GM19193 (cell line): ENCODE measurements around the gene DTX3.

ENCODE experiments used
- POLR2A ChIP-seq: IDR thresholded peaks from 4 replicates; pipeline ENCODE4 v1.6.1; 2011; ENCODE audit not compliant: insufficient read depth, insufficient read length; ENCODE audit errors: extremely low read depth

DTX3 gene

DNA sequence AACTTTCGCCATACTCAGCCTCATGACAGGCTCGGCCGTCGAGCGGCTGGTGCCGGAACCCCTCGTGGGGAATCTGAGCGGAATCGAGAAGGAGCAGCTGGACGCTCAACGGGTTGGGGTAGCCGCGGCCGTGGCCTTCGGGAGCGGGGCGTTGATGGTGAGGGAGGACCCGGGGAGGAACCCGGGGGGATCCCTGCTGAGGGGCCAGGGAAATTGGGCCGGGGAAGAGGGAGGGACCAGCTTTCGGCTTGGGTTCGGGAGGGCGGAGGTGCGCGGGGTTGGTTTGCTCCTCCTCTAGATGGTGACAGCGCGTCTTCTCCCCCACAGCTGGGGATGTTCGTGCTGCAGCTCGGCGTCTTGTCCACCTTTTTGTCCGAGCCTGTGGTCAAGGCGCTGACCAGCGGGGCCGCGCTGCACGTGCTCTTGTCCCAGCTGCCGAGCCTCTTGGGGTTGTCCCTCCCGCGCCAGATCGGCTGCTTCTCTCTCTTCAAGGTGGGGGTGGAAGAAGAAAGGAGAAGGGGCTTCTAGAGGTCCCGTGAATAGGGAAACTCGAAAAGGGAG, 16.4 kb downstream of the DTX3 start:
- no peak for TF ChIP-seq POLR2A

- TF ChIP-seq POLR2A, result no peak
These were observed 17.1 kb downstream of the DTX3 start for GRCh38 chr12:57621497-57622292.

DNA sequence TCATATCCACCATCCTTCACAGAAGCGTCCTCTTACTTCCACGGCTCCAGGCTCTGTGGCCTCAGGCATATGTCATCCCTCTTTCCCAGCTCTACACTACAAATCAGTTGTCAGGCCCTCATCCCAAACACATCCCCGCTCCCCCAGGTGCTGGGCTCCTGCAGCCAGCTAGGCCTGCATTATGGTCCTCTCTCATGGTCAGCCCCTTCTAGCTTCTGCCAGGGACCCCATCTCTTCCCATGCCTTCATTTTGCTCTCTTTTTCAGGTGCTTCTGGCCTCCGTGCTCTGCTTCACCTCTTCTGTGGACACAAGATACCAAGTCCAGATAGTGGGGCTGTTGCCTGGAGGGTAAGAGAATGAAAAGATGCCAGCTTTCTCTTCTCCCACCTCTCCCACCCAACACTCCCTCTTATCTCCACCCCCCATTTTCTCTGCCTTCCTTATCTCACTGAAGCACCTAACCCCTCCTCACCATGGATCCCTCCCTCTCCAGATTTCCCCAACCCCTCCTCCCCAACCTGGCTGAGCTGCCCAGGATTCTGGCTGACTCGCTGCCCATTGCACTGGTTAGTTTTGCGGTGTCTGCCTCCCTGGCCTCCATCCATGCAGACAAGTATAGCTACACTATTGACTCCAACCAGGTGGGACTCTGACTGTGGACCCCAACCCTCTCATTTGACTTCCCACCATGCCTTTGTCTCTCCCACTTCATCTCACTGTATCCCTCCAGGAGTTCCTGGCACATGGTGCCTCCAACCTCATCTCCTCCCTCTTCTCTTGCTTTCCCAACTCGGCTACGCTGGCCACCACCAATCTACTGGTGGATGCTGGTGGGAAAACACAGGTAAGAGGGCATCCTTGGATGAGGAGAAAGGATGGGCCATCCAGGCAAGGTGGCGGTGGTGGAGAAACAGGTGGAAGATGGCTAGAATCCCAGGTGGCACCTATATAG, 17.9 kb downstream of the DTX3 start:
- TF ChIP-seq POLR2A, result no peak

GRCh38 chr12:57623385-57623784, 18.8 kb downstream of the DTX3 start:
- no peak for TF ChIP-seq POLR2A

- no peak for TF ChIP-seq POLR2A
These were observed 19.3 kb downstream of the DTX3 start for GRCh38 chr12:57623811-57624390.

GRCh38 chr12:57624441-57625220, 20.0 kb downstream of the DTX3 start:
- TF ChIP-seq POLR2A, result no peak

DNA sequence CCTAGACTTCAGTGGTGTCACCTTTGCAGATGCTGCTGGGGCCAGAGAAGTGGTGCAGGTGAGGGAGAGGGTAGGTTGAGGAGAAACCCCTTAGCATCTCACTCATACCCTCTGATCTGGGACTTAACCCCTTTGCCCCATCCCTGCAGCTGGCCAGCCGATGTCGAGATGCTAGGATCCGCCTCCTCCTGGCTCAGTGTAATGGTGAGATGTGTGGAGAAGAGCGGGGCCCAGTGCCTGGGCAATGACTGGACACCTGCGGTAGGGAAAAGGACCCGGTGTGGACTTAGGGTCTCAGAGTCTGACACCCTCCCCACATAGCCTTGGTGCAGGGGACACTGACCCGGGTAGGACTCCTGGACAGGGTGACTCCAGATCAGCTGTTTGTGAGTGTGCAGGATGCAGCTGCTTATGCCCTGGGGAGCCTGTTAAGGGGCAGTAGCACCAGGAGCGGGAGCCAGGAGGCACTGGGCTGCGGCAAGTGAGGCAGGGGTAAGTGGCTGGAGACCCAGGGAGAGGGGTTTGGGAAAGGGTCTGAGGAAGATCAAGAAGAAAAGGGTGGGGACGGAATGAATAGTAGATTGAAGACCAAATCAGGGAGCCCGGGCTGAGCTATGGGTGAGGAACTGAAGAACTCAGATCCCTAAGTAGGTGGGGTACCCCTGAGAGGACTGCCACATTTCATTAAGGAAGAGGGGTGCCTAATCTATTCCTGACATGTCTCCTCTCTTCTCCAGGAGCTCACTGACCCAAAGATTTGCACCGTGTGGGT, 20.8 kb downstream of the DTX3 start:
- no peak for TF ChIP-seq POLR2A

DNA sequence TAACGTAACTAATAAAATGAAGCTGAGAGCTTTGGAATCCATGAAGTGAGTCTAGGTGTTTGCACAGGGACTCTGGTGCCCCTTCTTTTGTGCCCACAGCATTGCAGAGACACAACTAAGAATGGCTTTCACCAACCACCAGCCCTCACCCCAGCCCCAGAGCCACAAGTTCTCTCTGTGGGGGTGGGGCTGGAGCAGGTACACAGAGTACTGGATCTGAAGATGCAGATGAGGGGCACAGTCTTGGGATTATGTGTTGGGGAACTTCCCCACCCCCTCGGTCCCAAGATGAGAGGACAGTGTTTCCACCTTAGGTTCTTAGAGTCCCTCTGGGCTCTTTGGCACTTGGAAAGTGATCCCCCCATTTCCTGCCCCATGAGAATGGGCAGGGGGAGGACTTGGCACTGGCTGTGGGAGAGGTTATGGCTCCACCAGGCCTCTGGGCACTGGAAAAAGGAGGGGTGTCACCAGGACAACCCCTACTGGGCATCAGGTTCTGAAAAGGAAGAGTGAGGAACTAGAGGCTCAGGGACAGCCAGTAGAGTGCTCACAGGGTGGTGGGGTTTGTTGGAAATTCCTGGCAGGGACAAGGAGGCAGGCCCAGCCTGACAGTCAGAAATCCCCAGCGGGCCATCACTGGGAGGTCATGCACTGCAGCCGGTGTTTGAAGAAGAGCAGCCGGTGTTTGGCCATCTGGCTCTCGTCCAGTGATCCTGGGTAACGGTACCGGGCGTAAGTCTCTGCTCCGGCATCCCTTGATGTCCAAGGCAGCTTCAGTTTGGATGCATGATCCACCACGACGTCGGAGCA, 21.7 kb downstream of the DTX3 start:
- no peak for TF ChIP-seq POLR2A

DNA sequence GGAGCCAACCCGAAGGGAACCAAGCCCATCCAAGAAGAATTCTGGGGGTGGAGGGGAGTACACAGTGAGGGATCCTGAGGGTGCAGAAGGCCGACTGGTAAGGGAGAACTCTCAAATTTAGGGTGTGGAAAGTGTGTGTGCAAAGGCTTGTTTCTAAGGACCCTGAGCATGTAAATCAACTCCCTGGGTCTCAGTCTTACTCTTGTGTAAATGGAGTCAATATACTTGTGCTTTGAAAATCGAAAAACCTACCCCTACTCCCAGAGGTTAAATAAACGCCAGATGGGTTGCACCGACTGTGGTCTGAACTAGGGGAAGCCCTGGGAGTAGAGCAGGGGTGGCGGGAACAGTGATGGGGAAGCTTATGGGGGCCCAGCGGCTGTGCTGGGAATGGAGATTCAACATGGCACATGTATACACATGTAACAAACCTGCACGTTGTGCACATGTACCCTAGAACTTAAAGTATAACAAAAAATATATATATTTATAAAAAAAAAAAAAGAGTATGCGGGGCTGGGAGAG, 22.4 kb downstream of the DTX3 start:
- TF ChIP-seq POLR2A, result no peak

DNA sequence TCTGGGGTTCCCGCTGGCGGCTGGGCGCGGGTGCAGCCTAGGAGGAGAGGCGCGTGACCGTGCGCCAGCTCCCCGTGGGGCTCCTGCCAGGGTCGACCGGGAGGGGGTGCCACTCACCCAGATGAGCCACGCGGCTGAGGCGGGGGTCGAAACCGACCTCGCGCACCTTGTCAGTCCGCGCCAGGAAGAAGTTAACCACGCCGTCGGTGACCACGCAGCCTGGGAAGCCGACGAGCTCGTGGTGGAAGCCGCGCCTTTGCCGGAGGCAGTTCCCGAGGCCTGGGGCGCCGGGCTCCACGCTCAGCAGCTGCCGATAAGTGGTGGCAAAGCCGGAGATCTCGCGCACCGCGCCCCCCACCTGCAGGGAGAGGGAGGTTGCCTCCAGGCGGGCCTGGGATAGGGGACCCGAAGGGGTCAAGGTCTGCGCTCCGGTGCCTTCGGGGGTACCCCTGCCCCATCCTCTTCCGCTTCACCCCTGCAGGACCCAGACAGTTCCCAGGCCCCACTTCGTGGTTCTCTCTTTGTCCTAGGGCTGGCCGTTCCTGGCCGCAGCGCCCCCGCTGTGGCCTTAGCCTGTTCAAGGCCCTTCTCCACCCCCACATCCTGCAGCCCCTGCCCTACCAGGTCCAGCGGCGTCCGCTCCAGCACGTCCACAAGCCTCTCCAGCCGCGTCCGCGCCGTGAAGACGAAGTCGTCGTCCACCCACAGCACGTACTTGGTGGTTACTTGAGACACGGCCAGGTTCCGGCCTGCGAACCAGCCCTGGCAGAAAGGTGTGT, 23.1 kb downstream of the DTX3 start:
- TF ChIP-seq POLR2A, result no peak

GRCh38 chr12:57628280-57629191, 23.9 kb downstream of the DTX3 start:
- no peak for TF ChIP-seq POLR2A
